Ovary (tissue), 9 donors: Measurements from ENCODE around the gene GNPTG. TPM values are rescaled to one million over a fixed set of nuclear protein-coding genes. Genes with fewer than 3 reads are reported as not detected.

ENCODE experiments used
- DNase-seq, 5 donors: peaks; one replicate each; pipeline ENCODE4 v3.0.0-alpha.2; 2019 to 2020
- H3K27ac ChIP-seq, 2 donors: fragments of 200-600 bp; one replicate each; pipeline versions ENCODE4 v1.5.1 to v1.8.0; 2019 to 2022
- H3K27me3 ChIP-seq: fragments of 200-600 bp; one replicate; pipeline ENCODE4 v1.8.0; 2022
- H3K36me3 ChIP-seq: fragments of 200-600 bp; sonication (generic); one replicate; pipeline ENCODE4 v1.5.1; 2019
- H3K4me1 ChIP-seq: one replicate; pipeline ENCODE4 v1.8.1; 2013; ENCODE audit warnings: mild to moderate bottlenecking, moderate library complexity; ENCODE audit not compliant: insufficient read depth
- H3K4me3 ChIP-seq: fragments of 200-600 bp; sonication (generic); one replicate; pipeline ENCODE4 v1.5.1; 2017
- H3K9me3 ChIP-seq, 2 donors: fragments of 200-600 bp in 1 of 2; sonication (generic) in 1 of 2; one replicate each; pipeline versions ENCODE4 v1.5.1 to v1.8.1; 2013 to 2019; ENCODE audit warnings: mild to moderate bottlenecking in 1 of 2, moderate library complexity in 1 of 2
- CTCF ChIP-seq, 3 donors: fragments of 450-650 bp in 2 of 3; fragments of 200-600 bp in 1 of 3; IDR thresholded peaks; one replicate each; pipeline versions ENCODE4 v1.5.1 to v1.8.0; 2016 to 2022; ENCODE audit warnings: antibody characterized with exemption in 3 of 3, mild to moderate bottlenecking in 1 of 3
- EP300 ChIP-seq: sonication (generic); formaldehyde crosslinking; IDR thresholded peaks from one replicate; pipeline ENCODE4 v1.6.1; 2017; ENCODE audit warnings: antibody characterized with exemption
- POLR2A ChIP-seq: fragments of 450-650 bp; IDR thresholded peaks from one replicate; pipeline ENCODE4 v1.6.1; 2017; ENCODE audit warnings: antibody characterized with exemption, mild to moderate bottlenecking, moderate library complexity
- WGBS, 3 donors: extraction: QIAGEN DNeasy Blood & Tissue Kit in 1 of 3; methylation state at CpG; one replicate each; pipeline versions ENCODE4 v1.1.5 to v1.1.7; 2013 to 2017; 5-methylcytosine and 5-hydroxymethylcytosine counted together
- intact Hi-C, 4 donors: fragments of 100-400 bp; cut with DNase I; formaldehyde crosslinking; loops; one replicate each; pipeline versions ENCODE4 v1.11.0 to v1.15.1; 2022 to 2023
- polyA plus RNA-seq, 2 donors: library from polyadenylated mRNA; stranded (reverse); fragments of 200-250 nt in 1 of 2; fragments of 350-450 nt in 1 of 2; fragmentation: Illumina TruSeq in 1 of 2; extraction: RNeasy Lipid Tissue Mini Kit (QIAGEN cat#74804) in 1 of 2; gene quantifications; one replicate each; pipeline ENCODE4 v1.2.3, GENCODE V29; 2013 to 2014
- total RNA-seq, 7 donors: library from RNA; depleted of rRNA in 2 of 7; stranded (reverse); fragments of >200 nt in 2 of 7; fragmentation: NEBNext Ultra II Directional in 3 of 7; extraction: Animal tissue kit (Norgen Biotek cat#: 25700) in 3 of 7; gene quantifications; one replicate each; pipeline versions ENCODE4 v1.1.0 to v1.2.4, GENCODE V29; 2016 to 2023
- donor health status: DM: no; HTN: no; CAD: no; lungs with moderate emphysema.
- donor health status: DM: no; HTN: no; CAD: no.
- donor health status: Bipolar disorder and iron deficiency.
- donor health status: DM: yes; HTN: yes; CAD: no.
- donor health status: DM: no; HTN: no; CAD: no.
- donor health status: DM: yes; HTN: yes; CAD: no.

The GNPTG gene
- total and polyA plus RNA-seq, 9 donors: 26.0 to 68.1 (median 55.4) TPM

- Histone ChIP-seq H3K9me3 (no peaks in the 10 kb centered on the region), H3K27ac (no peak overlapping the region), H3K4me1 (peaks cover 5% of the 10 kb centered on the region), H3K36me3 (no peaks in the 10 kb centered on the region), H3K4me3 (no peak overlapping the region), H3K27me3 (no peaks in the 10 kb centered on the region)
- TF ChIP-seq CTCF (IDR thresholded peaks at IDR 0.05) (no peak), POLR2A (no peak), EP300 (no peak)
- DNase-seq: no peak
- 88 to 94% (median 92%) methylated on average over 40 to 46 of the region's 46 CpGs for WGBS, 3 donors
- intact Hi-C loops: no loop called here
Measured at GRCh38 chr16:1374418-1375297, 22.9 kb downstream of the GNPTG start.

- Histone ChIP-seq H3K9me3 (no peaks in the 10 kb centered on the region), H3K27ac (no peak overlapping the region), H3K4me3 (no peak overlapping the region), H3K36me3 (no peaks in the 10 kb centered on the region), H3K27me3 (no peaks in the 10 kb centered on the region), H3K4me1 (peaks cover 5% of the 10 kb centered on the region)
- WGBS, 3 donors: 83 to 92% (median 89%) methylated on average over 24 of the region's 24 CpGs
- intact Hi-C loops: no loop called here
- DNase-seq: no peak
- TF ChIP-seq EP300 (no peak), POLR2A (no peak), CTCF (IDR thresholded peaks at IDR 0.05) (no peak)
Measured at GRCh38 chr16:1375298-1375640, 23.5 kb downstream of the GNPTG start.

GRCh38 chr16:1375741-1376410, 24.1 kb downstream of the GNPTG start:
- TF ChIP-seq EP300: no peak
- no peak for TF ChIP-seq POLR2A
- no peak for TF ChIP-seq CTCF (IDR thresholded peaks at IDR 0.05)
- peaks cover 5% of the 10 kb centered on the region for H3K4me1 ChIP-seq
- H3K27me3 ChIP-seq: no peaks in the 10 kb centered on the region
- no peak overlapping the region for H3K4me3 ChIP-seq
- H3K27ac ChIP-seq: no peak overlapping the region
- intact Hi-C loops: no loop called here
- 77 to 82% (median 78%) methylated on average over 19 of the region's 19 CpGs for WGBS, 3 donors
- DNase-seq: no peak
- H3K9me3 ChIP-seq: no peaks in the 10 kb centered on the region
- H3K36me3 ChIP-seq: no peaks in the 10 kb centered on the region

- no peaks in the 10 kb centered on the region for H3K9me3 ChIP-seq
- H3K27me3 ChIP-seq: no peaks in the 10 kb centered on the region
- H3K4me1 ChIP-seq: peaks cover 5% of the 10 kb centered on the region
- no peak for DNase-seq
- intact Hi-C loops: no loop called here
- no peak overlapping the region for H3K27ac ChIP-seq
- H3K36me3 ChIP-seq: no peaks in the 10 kb centered on the region
- WGBS, 3 donors: 89 to 91% (median 89%) methylated on average over 10 of the region's 10 CpGs
- no peak for TF ChIP-seq POLR2A
- no peak for TF ChIP-seq CTCF (IDR thresholded peaks at IDR 0.05)
- no peak for TF ChIP-seq EP300
- H3K4me3 ChIP-seq: no peak overlapping the region
Measured at GRCh38 chr16:1377406-1378010, 25.8 kb downstream of the GNPTG start.
